Right renal pelvis (tissue), 4 donors: Measurements from ENCODE around the gene FAM20B. TPM values are rescaled to one million over a fixed set of nuclear protein-coding genes. Genes with fewer than 3 reads are reported as not detected.
"Not testable (repeated sequence)": the region's sequence is repeated elsewhere in the genome, so short reads cannot be mapped to it uniquely, and the experiment has no call there.

Source experiments
- DNase-seq, 4 donors: peaks; one replicate each; pipeline ENCODE4 v3.0.0-alpha.2; 2013; ENCODE audit warnings: low read depth in 4 of 4, low spot score in 3 of 4, missing footprints in 1 of 4
- polyA plus RNA-seq, 4 donors: library from polyadenylated mRNA; unstranded; fragments of 120-200 nt; gene quantifications; one replicate each; pipeline ENCODE4 v1.2.1, GENCODE V29; 2013; ENCODE audit not compliant: insufficient read length in 4 of 4

Gene FAM20B
- polyA plus RNA-seq, 4 donors: 41.9 to 47.7 (median 46.8) TPM

- no peak for DNase-seq
Measured at GRCh38 chr1:179021873-179022272, 3.8 kb upstream of the FAM20B start.

- DNase-seq: no peak
Measured at GRCh38 chr1:179023946-179024650, 1.6 kb upstream of the FAM20B start.

GRCh38 chr1:179025975-179026812, 500 bp downstream of the FAM20B start:
- DNase-seq: peak in 3 of 4 donors; percentile 35 to 52 (median 47)

- DNase-seq: no peak
Measured at GRCh38 chr1:179026813-179027669, 1.3 kb downstream of the FAM20B start.

GRCh38 chr1:179029321-179029759, 3.6 kb downstream of the FAM20B start:
- no peak for DNase-seq

- DNase-seq: no peak
Measured at GRCh38 chr1:179030130-179030529, 4.4 kb downstream of the FAM20B start.

- DNase-seq: no peak
Measured at GRCh38 chr1:179030683-179031082, 5.0 kb downstream of the FAM20B start.

GRCh38 chr1:179031284-179031683, 5.6 kb downstream of the FAM20B start:
- DNase-seq: no peak

GRCh38 chr1:179031855-179032513, 6.3 kb downstream of the FAM20B start:
- DNase-seq: no peak

- DNase-seq: no peak
Measured at GRCh38 chr1:179034720-179035119, 9.0 kb downstream of the FAM20B start.

GRCh38 chr1:179036844-179037465, 11.3 kb downstream of the FAM20B start:
- DNase-seq: no peak

- no peak for DNase-seq
Measured at GRCh38 chr1:179038528-179039281, 13.0 kb downstream of the FAM20B start.

GRCh38 chr1:179039502-179040174, 13.9 kb downstream of the FAM20B start:
- not testable (repeated sequence) for DNase-seq

GRCh38 chr1:179040175-179040551, 14.5 kb downstream of the FAM20B start:
- DNase-seq: not testable (repeated sequence)

GRCh38 chr1:179042087-179042486, 16.4 kb downstream of the FAM20B start:
- DNase-seq: no peak

- DNase-seq: no peak
Measured at GRCh38 chr1:179042700-179043099, 17.0 kb downstream of the FAM20B start.

- no peak for DNase-seq
Measured at GRCh38 chr1:179043266-179043665, 17.6 kb downstream of the FAM20B start.

- no peak for DNase-seq
Measured at GRCh38 chr1:179043907-179044306, 18.2 kb downstream of the FAM20B start.
